Left ventricle myocardium superior (tissue), 1 donor: ENCODE data around the gene HTR3C. TPM values are rescaled to one million over a fixed set of nuclear protein-coding genes. Genes with fewer than 3 reads are reported as not detected.
"Not testable (repeated sequence)": the region's sequence is repeated elsewhere in the genome, so short reads cannot be mapped to it uniquely, and the experiment has no call there.

ENCODE experiments used
- ATAC-seq: fragments of 200-7000 bp; cut with Tn5 transposase; one replicate; pipeline ENCODE4 v1.9.1; 2020; ENCODE audit warnings: mild to moderate bottlenecking, moderate library complexity
- DNase-seq: peaks from one replicate; pipeline ENCODE4 v3.0.0-alpha.2; 2020
- intact Hi-C: fragments of 100-400 bp; cut with micrococcal nuclease; formaldehyde crosslinking; loops from one replicate; pipeline ENCODE4 v1.11.0; 2022
- total RNA-seq: library from RNA; stranded (reverse); fragmentation: NEBNext Ultra II Directional; extraction: Animal tissue kit (Norgen Biotek cat#: 25700); gene quantifications from one replicate; pipeline ENCODE4 v1.2.1, GENCODE V29; 2021
- donor health status: DM: no; HTN: yes; CAD: no; lungs with severe emphysema.

The HTR3C gene
- total RNA-seq, 1 donor from 2014 or later, result not detected

DNA sequence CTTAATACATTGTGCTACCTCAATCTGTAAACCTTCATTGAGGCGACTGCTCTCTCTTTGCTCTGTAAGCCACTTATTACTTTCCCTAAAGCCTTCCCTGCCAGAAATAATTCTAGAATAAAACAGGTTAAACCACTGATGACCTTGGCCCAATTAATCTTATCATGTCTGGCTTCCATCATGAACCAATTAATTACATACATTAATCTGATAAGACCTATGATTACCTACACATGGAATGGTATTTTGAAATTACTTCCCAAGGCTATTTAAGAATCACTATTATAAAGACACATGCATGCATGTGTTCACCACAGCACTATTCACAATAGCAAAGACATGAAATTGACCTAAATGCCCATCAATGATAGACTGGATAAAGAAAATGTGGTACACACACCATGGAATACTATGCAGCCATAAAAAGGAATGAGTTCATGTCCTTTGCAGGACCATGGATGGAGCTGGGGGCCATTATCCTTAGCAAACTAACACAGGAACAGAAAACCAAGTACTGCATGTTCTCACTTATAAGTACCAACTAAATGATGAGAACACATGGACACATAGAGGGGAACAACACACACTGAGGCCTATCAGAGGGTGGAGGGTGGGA lies 24.5 kb upstream of the HTR3C start:
- DNase-seq, intact Hi-C loops, ATAC-seq: not testable (repeated sequence)

DNA sequence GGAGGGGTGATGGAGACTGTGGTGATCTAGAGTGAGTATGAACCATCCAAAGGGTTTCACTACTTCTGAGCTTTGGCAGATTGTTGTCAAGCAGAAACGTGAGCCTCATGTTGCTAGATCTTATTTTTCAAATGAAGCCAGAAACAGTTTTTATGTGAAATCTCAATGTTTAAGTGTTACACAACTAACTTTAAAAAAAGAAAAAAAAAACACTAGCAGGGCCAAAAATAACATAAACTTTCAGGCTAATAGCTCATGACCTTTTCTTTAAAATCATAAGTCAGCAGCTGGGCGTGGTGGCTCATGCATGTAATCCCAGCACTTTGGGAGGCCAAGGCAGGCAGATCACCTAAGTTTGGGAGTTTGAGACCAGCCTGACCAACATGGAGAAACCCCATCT lies 23.4 kb upstream of the HTR3C start:
- no peak for ATAC-seq
- intact Hi-C loops, result no loop called here
- DNase-seq, result no peak

DNA sequence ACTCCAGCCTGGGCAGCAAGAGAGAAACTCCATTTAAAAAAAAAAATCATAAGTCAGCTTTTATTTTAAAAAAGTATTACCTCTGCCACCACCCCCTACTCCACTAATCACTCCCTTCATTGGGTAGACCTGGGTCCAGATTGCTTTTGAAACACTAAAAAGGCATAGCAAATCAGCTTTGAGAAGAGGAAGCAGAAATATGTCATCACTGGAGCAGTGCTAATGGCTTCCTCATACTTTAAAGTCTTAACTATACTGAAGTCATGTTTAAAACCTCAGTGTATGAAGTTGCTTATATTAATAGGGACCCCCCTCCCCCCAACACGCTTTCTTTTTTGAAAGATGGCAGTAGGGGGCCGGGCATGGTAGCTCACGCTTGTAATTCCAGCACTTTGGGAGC lies 22.3 kb upstream of the HTR3C start:
- ATAC-seq (no peak), DNase-seq (no peak)
- intact Hi-C loops, result no loop called here

DNA sequence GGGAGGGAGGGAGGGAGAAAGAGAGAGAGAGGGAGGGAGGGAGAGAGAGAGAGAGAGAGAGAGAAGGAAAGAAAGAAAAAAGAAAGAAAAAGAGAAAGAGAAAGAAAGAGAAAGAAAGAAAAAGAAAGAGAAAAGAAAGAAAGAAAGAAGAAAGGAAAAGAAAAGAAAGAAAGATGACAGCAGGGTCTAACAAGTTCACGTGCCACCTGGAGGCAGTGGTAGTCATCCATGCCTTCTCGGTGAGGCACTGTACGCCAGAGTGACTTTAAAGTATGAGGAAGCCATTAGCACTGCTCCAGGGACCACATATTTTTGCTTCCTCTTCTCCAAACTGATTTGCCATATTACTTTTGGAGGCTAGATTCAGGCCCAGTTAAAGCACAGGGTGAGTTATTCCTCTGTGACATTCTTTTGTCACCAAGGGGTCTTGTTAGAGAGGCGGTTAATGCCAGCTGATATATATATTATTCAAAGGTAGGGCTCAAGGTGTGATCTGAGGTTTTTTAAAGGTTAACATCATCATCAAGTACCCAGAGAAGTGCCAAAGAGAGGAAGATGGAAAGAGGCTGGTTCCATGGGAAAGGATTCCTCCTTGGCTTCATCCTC lies 21.6 kb upstream of the HTR3C start, which contains the start of gene HTR3D:
HTR3D (plus strand) TSS at position 556 of the 606 bp plus-strand sequence; CDS start at position 556, 0 bp downstream.
- ATAC-seq (no peak), DNase-seq (no peak)
- intact Hi-C loops, result no loop called here

DNA sequence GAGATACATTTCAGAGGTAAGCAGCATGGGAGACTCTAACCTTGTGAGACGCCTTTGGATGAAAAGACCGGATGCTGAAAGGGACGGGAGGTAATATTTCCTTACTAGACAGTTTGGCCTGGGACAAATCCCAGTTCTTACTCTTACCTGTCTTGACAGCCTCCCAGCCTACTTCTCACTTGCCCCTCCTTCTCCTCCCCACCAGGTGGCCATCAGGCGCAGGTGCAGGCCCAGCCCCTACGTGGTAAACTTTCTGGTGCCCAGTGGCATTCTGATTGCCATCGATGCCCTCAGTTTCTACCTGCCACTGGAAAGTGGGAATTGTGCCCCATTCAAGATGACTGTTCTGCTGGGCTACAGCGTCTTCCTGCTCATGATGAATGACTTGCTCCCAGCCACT lies 15.0 kb upstream of the HTR3C start:
- ATAC-seq, result no peak
- intact Hi-C loops, result no loop called here
- DNase-seq, result no peak

DNA sequence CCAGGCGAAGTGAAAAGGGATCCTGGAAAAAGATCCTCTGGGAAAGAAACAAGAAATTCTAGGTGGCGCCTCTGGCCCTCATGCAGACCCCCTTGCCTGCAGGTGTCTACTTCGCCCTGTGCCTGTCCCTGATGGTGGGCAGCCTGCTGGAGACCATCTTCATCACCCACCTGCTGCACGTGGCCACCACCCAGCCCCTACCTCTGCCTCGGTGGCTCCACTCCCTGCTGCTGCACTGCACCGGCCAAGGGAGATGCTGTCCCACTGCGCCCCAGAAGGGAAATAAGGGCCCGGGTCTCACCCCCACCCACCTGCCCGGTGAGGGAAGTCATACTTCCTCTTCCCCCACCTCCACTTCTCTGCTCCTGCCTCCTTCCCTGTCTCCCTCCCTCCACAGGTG lies 14.5 kb upstream of the HTR3C start:
- intact Hi-C loops, DNase-seq: not testable (repeated sequence)

DNA sequence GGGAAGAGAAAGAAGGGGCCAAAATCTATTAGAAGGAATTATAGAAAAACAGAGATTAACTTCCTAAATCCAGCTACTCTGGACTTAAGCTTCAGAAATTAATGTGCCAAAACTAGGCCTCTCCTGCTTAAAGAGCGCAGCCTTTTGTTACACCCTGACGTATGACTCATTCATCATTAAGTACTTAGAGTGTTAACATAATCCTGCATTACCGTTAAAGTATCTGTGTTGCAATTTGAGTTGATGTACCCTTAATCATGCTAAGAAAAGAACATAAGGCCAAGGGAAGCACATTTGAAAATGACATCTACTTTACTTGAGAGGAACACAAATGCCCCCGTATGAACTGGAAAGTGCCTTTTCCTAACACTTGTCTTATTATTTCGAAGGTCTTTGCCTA lies 13.4 kb upstream of the HTR3C start:
- no peak for ATAC-seq
- intact Hi-C loops, result no loop called here
- no peak for DNase-seq

More for the DNA sequence above, 14.5 kb upstream of the HTR3C start:
- not testable (repeated sequence) for ATAC-seq

DNA sequence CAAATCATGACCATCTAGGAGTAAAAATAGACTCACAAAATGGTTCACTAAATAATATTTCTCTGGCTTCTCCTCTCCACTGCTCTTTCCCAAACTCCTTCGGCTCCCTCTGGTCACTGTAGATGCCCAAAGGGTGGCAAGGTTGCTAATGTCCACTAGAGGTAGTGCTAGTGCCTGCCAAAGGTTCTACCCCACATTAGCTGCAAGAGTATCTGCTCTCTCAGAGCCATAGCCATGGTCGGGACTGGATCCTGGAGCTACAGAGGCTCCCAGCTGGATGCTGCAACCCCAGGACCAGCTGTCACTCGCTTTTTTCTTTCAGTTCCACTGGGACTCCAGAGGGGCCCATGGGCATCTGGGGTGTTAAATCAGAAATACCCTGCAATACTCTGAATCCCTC lies 12.8 kb upstream of the HTR3C start:
- ATAC-seq (no peak), DNase-seq (no peak)
- intact Hi-C loops, result no loop called here

DNA sequence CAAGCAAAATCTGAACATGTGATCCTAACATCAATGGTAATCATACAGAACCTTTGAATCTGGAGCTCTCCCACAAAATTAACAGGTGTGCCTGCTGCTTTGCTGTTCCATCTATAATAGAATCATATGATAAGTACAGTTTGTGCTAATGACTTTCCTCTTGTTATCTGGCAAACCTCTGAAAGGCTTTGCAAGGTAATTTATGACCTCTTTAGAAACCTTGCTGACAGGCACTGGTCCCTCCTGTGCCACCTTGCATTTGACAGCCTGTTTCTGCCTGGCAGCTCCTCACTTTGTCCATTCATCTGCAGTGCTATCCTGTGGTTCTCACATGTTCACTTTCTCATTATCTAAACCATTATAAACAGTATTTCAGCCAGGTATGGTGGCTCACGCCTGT lies 10.2 kb upstream of the HTR3C start:
- DNase-seq, result no peak
- ATAC-seq, result no peak
- intact Hi-C loops, result no loop called here

DNA sequence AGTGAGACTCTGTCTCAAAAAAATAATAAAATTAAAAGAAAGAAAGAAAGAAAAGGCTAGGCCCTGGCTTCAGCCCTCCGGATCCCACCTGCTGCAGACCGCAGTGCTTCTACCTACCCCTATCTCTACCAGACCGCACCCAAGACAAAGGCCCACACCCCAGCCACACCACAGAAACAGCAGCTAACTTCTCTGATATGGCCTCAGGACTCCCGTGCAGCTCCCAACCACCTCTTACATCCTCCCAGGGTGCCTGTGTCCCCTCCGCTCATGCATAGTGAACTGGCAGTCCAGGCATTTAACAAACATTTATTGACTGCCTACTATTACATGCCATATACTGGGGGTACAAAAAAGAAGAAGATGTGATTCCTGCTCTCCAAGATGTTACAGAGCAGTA lies 6.9 kb upstream of the HTR3C start:
- ATAC-seq (no peak), DNase-seq (no peak)
- intact Hi-C loops, result no loop called here

DNA sequence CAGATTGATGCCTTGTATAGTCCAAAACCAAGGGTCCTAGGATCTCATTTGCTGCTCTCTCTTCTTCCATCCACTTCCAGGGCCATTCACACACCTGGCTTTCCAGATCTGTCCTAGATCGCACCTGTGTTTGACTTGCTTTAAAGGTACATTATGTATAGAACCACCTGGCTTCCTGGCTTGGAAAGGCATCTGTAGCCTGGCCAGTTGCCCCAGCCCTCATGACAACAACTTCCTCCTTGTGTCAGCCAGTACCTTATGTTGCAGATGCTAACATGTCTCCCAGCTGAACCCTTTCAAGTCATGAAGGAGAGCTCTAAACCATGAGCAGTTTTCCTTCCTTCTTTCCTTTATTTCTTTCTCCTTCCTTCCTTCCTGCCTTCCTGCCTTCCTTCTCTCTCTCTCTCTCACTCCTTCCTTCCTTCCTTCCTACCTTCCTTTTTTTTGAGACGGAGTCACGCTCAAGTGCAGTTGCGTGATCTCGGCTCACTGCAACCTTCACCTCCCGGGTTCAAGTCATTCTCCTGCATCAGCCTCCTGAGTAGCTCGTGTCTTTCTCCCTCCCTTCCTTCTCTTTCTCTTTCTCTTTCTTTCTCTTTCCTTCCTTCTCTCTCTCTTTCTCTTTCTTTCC lies 2.5 kb upstream of the HTR3C start:
- intact Hi-C loops, result no loop called here
- DNase-seq (no peak), ATAC-seq (no peak)

DNA sequence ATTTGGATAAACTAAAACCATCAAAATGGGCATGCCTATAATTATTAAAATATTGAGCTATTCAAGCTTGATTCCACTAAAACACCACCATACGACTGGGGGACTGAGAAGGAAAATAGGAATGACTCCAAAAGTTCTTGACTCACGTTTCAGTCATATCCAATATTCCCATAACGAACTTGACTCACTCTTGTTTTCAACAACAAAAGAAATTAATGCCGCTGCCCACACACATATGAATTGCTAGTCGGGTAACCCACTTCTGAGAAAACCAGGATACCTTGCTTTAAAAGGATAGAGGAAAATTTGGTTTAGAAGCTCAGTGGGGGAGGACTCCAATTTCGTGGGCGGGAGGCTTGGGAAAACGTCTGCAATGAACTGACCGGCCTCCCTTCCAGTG lies 5.2 kb downstream of the HTR3C start:
- intact Hi-C loops, result no loop called here
- DNase-seq, result no peak
- ATAC-seq, result no peak

DNA sequence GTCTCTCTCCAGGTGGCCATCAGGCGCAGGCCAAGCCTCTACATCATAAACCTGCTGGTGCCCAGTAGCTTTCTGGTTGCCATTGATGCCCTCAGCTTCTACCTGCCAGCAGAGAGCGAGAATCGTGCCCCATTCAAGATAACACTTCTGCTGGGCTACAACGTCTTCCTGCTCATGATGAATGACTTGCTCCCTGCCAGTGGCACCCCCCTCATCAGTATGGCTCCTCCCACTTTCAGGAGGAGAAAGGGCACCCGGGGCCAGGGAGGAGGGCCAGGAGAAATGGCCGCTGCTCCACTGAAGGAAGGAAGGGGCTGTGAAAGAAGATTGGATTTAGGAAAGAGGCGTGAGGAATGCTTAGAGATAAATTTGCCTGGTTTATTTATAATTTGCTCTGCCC lies 6.6 kb downstream of the HTR3C start:
- DNase-seq, result no peak
- intact Hi-C loops, result no loop called here
- ATAC-seq, result no peak

DNA sequence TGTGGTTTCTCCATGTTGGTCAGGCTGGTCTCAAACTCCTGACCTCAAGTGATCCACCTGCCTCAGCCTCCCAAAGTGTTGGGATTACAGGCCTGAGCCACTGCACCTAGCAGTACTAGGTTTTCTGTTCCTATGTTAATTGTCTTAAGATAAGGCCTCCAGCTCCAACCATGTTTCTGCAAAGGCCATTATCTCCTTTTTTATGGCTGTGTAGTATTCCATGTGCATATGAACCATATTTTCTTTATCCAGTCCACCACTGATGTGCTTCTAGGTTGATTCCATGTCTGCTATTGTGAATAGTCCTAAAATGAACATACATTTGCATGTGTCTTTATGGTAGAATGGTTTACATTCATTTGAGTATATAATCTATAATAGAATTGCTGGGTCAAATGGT lies 9.8 kb downstream of the HTR3C start:
- no peak for ATAC-seq
- intact Hi-C loops, result no loop called here
- DNase-seq, result no peak

DNA sequence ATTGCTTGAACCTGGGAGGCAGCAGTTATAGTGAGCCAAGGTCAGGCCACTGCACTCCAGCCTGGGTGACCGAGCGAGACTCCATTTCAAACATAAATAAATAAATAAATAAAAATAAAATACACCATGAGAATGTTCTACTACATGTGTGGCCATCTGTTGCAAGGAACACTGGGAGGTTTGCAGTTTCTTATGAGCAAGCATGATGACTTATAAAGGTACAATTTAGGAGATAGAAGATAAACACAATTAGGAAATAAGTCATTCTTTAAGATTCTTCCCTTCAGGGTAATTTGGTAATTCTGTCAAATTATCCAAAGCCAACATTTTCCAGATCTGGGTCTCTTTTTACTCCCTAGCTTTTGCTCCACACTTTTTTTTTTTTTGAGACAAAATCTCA lies 13.4 kb downstream of the HTR3C start:
- intact Hi-C loops, result no loop called here
- DNase-seq, result no peak
- ATAC-seq, result no peak

DNA sequence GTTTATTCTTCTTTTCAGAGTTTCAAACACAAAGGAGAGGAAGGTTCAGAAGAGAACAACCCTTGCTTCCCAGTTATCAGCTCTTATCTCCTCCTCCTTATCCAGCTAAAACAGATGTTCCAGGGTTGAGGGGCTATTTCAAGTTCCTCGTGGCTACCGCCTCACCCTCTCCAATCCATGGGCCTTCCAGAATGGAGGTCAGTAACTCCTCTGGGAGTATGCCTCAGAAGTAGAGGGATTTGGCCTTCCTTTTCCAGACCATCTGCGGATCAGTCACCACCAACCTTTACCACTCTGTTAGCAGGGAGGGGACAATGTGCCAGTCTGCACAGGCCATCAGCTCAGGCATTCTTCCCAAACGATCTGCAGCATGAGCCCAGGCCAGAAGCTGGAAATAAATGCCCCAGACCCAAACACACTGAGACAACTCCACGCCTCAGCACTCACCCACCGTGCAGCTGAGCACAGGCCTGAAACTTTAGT lies 14.8 kb downstream of the HTR3C start:
- intact Hi-C loops, result no loop called here
- DNase-seq (no peak), ATAC-seq (no peak)

DNA sequence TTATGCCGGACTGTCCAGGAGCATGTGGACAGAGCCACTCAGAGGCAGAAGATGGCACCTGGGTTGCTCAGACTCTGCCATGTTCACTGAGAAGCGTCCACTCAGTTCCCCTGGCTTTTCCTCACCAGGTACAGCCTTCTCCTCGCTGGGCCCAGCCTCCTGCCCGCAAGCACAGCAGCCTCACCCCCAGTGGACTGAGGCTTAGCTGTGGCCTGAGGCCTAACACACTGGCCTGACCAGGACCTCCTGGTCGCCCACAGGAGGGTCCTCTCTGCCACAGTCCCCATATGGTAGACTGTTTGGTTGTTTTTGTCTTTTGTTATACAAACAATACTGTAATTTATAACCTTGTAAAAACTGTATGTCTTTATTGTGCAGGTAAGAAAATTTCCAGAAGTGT lies 15.5 kb downstream of the HTR3C start:
- intact Hi-C loops, result no loop called here
- DNase-seq (no peak), ATAC-seq (no peak)

DNA sequence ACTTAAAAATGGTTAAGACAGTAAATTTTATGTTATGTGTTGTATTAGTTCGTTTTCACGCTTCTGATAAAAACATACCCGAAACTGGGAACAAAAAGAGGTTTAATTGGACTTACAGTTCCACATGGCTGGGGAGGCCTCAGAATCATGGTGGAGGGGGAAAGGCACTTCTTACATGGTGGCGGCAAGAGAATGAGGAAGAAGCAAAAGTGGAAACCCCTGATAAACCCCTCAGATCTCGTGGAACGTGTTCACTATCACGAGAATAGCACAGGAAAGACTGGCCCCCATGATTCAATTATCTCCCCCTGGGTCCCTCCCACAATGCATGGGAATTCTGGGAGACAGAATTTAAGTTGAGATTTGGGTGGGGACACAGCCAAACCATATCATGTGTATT lies 18.3 kb downstream of the HTR3C start:
- intact Hi-C loops, ATAC-seq, DNase-seq: not testable (repeated sequence)

DNA sequence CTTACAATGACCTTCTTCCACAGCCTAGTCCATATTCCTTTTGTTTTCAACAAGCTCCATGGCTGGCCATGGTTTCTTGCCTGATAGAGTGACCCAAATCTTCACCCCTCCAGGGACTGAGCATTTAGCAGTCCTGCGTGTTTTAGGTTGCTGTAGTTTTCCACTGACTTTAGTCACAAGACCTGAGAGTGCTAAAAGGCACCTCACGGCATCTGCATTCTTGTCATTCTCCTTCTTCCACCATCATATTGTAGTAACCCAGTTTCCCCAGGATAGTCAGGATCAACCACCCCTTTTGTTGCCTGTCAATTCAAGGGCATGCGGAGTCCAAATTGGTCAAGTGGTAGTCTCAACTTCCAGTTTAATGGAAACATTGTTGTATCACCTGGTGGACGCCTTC lies 20.8 kb downstream of the HTR3C start:
- ATAC-seq, result no peak
- intact Hi-C loops, result no loop called here
- DNase-seq, result no peak

DNA sequence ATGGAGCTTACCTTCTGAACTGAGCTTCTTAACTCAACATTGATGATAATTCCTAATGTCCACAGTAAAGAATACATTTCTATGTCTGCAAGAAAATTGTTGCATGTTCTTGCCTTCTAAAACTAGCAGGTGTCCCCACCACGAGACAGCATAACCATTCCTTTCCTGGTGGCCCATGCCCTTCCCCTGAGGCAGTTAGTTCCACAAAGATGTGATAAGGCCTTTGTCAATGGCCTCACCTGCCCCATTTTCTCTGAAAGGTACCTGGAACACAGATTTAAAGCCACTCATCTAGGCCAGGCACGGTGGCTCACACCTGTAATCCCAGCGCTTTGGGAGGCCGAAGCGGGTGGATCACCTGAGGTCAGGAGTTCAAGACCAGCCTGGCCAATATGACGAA lies 23.1 kb downstream of the HTR3C start:
- intact Hi-C loops, result no loop called here
- DNase-seq (no peak), ATAC-seq (no peak)

DNA sequence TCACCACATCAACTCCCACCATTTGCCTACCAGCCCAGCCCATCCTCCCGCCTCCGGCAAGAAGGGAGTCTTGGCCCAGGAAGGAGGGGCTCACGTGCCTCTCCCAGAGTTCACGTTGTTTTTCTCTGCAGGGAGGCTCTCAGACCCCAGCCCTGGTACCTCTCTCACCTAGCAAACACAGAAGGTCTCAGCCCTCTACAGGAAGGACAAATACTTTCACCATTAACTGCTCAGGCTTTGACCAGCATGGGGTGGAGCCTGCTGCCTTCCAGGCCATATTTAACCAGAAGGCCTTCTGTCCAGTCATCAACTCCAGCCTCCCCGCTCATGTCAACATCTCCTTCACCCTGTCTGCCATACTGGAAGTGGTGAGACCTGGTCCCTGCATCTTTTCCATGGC lies 25.0 kb downstream of the HTR3C start:
- ATAC-seq (no peak), DNase-seq (no peak)
- intact Hi-C loops, result no loop called here
